GM23248 (cell line): ENCODE results near the gene HDAC7. TPM values are rescaled to one million over a fixed set of nuclear protein-coding genes. Genes with fewer than 3 reads are reported as not detected.
A peak's percentile ranks its signal among the peaks of the same experiment; 100 is the strongest.
"Not testable (repeated sequence)": the region's sequence is repeated elsewhere in the genome, so short reads cannot be mapped to it uniquely, and the experiment has no call there.

ENCODE experiments used
- DNase-seq: peaks from one replicate; pipeline ENCODE4 v3.0.0-alpha.2; 2015
- H2AFZ ChIP-seq: fragments of 200-600 bp; sonication (generic); 2 replicates; pipeline ENCODE4 v1.6.1; 2016; ENCODE audit warnings: antibody characterized with exemption
- H3F3A ChIP-seq: fragments of 200-600 bp; sonication (generic); 2 replicates; pipeline ENCODE4 v1.6.1; 2016; ENCODE audit warnings: mild to moderate bottlenecking, antibody characterized with exemption, mixed run types; ENCODE audit not compliant: insufficient read depth
- H3K27ac ChIP-seq: fragments of 200-600 bp; sonication (generic); 2 replicates; pipeline ENCODE4 v1.5.1; 2016; ENCODE audit warnings: mild to moderate bottlenecking
- H3K27me3 ChIP-seq: fragments of 200-600 bp; sonication (generic); replicated peaks from 2 replicates; pipeline ENCODE4 v1.6.1; 2016; ENCODE audit warnings: mild to moderate bottlenecking; ENCODE audit not compliant: insufficient read depth
- H3K36me3 ChIP-seq: fragments of 200-600 bp; sonication (generic); 2 replicates; pipeline ENCODE4 v1.6.1; 2016; ENCODE audit warnings: low read depth, mild to moderate bottlenecking
- H3K4me1 ChIP-seq: fragments of 200-600 bp; sonication (generic); 2 replicates; pipeline ENCODE4 v1.6.1; 2016; ENCODE audit warnings: mild to moderate bottlenecking; ENCODE audit not compliant: insufficient read depth
- H3K4me2 ChIP-seq: fragments of 200-600 bp; sonication (generic); one replicate; pipeline ENCODE4 v1.6.1; 2016; ENCODE audit warnings: mild to moderate bottlenecking; ENCODE audit not compliant: unreplicated experiment
- H3K4me3 ChIP-seq: fragments of 200-600 bp; sonication (generic); 2 replicates; pipeline ENCODE4 v1.5.1; 2016; ENCODE audit warnings: mild to moderate bottlenecking
- H3K79me2 ChIP-seq: fragments of 200-600 bp; sonication (generic); 2 replicates; pipeline ENCODE4 v1.6.1; 2016; ENCODE audit warnings: mild to moderate bottlenecking; ENCODE audit not compliant: insufficient read depth
- H3K9ac ChIP-seq: fragments of 200-600 bp; sonication (generic); 2 replicates; pipeline ENCODE4 v1.6.1; 2016; ENCODE audit warnings: mild to moderate bottlenecking
- H3K9me2 ChIP-seq: fragments of 200-600 bp; sonication (generic); 2 replicates; pipeline ENCODE4 v1.6.1; 2016; ENCODE audit warnings: mixed run types, mild to moderate bottlenecking, moderate library complexity; ENCODE audit not compliant: insufficient read depth
- H3K9me3 ChIP-seq: fragments of 200-600 bp; sonication (generic); one replicate; pipeline ENCODE4 v1.6.1; 2017; ENCODE audit warnings: low read depth
- H4K20me1 ChIP-seq: fragments of 200-600 bp; sonication (generic); 2 replicates; pipeline ENCODE4 v1.6.0; 2016; ENCODE audit not compliant: insufficient read depth
- EZH2 ChIP-seq: fragments of 200-600 bp; sonication (generic); IDR thresholded peaks from 2 replicates; pipeline ENCODE4 v1.6.1; 2018; ENCODE audit warnings: antibody characterized with exemption, mild to moderate bottlenecking; ENCODE audit not compliant: insufficient read depth, poor library complexity, severe bottlenecking
- EZH2phosphoT487 ChIP-seq: fragments of 200-600 bp; sonication (generic); IDR thresholded peaks from 2 replicates; pipeline ENCODE4 v1.6.1; 2018; ENCODE audit warnings: antibody characterized with exemption, moderate library complexity, mild to moderate bottlenecking, low read depth; ENCODE audit not compliant: insufficient read depth
- WGBS, 2 experiments: methylation state at CpG; one replicate each; pipeline ENCODE4 v1.1.6; 2015 to 2017; ENCODE audit warnings: low lambda C conversion rate in 2 of 2, low coverage in 1 of 2; ENCODE audit errors: missing lambda C conversion rate in 2 of 2; 5-methylcytosine and 5-hydroxymethylcytosine counted together
- in situ Hi-C: fragments of 300-500 bp; cut with MboI; formaldehyde crosslinking; loops from 2 replicates; pipeline ENCODE4 v1.15.0; 2020
- polyA plus RNA-seq: library from polyadenylated mRNA; unstranded; fragments of >200 nt; fragmentation: Nextera tagmentation; extraction: Ambion mirVana; gene quantifications from 2 replicates; pipeline ENCODE4 v1.2.1, GENCODE V29; 2016
- total RNA-seq: library from RNA; depleted of rRNA; stranded (reverse); fragments of >200 nt; shearing (Covaris generic); gene quantifications from 2 replicates; pipeline ENCODE4 v1.2.3, GENCODE V29; 2014

The HDAC7 gene
- total and polyA plus RNA-seq, 2 experiments from 2014 or later, result 46.2 to 62.9 TPM

- no peak overlapping the region for H3K27ac ChIP-seq
- 91 to 92% methylated on average over 25 of the region's 25 CpGs for WGBS, 2 experiments
- H3K9ac ChIP-seq, result no peak overlapping the region
- H3K79me2 ChIP-seq, result no peaks in the 10 kb centered on the region
- H2AFZ ChIP-seq, result no peak overlapping the region
- no peaks in the 10 kb centered on the region for H3K9me2 ChIP-seq
- in situ Hi-C loops, result no loop called here
- no peak overlapping the region for H3K4me2 ChIP-seq
- TF ChIP-seq EZH2, result no peak
- no peak for TF ChIP-seq EZH2phosphoT487
- H3K27me3 ChIP-seq, result no peaks in the 10 kb centered on the region
- no peaks in the 10 kb centered on the region for H4K20me1 ChIP-seq
- peaks cover 10% of the 10 kb centered on the region; the same call in 1 of the 2 replicates for H3K36me3 ChIP-seq
- H3K9me3 ChIP-seq, result no peaks in the 10 kb centered on the region
- peaks cover 5% of the 10 kb centered on the region; the same call in 1 of the 2 replicates for H3K4me1 ChIP-seq
- H3F3A ChIP-seq, result peaks cover 14% of the 10 kb centered on the region; the same call in 1 of the 2 replicates
- DNase-seq, result no peak
- no peak overlapping the region for H3K4me3 ChIP-seq
Observed at GRCh38 chr12:47843226-47843980, 23.7 kb upstream of the HDAC7 start.

- peaks cover 10% of the 10 kb centered on the region; the same call in 1 of the 2 replicates for H3K36me3 ChIP-seq
- H3K4me1 ChIP-seq, H3K79me2 ChIP-seq, in situ Hi-C loops, H4K20me1 ChIP-seq, H3K9me3 ChIP-seq, H3K4me2 ChIP-seq, H2AFZ ChIP-seq, H3K9ac ChIP-seq, DNase-seq, H3K27me3 ChIP-seq, H3K27ac ChIP-seq, H3K9me2 ChIP-seq, H3K4me3 ChIP-seq: not testable (repeated sequence)
- 76 to 81% methylated on average over 10 to 12 of the region's 12 CpGs for WGBS, 2 experiments
- peaks cover 14% of the 10 kb centered on the region; the same call in 1 of the 2 replicates for H3F3A ChIP-seq
Observed at GRCh38 chr12:47842543-47842942, 22.8 kb upstream of the HDAC7 start.

DNA sequence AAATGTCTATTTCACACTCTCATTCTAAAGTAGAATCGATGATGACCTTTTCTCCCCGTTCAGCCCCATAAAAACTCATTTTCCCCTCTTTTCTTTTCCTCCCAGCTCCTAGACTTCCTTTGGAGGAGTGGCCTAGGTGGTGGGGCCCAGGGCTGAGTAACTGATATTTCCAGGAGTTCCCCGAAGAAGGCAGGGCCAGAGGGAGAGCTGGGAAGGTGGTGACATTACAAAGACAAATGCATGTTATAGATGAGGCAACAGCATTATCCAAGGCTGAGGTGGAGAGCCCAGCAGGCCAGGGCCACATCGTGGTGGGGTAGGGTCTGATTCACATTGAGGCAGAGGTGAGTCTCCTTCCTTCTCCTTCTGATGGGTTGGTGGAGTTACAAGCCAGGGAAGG lies 22.2 kb upstream of the HDAC7 start:
- Histone ChIP-seq H3K9ac (no peak overlapping the region), H3K36me3 (peaks cover 10% of the 10 kb centered on the region; the same call in 1 of the 2 replicates), H3K4me2 (no peak overlapping the region), H3K79me2 (no peaks in the 10 kb centered on the region), H3K4me1 (peaks cover 5% of the 10 kb centered on the region; the same call in 1 of the 2 replicates), H3K9me3 (no peaks in the 10 kb centered on the region), H3K9me2 (no peaks in the 10 kb centered on the region), H3F3A (peaks cover 14% of the 10 kb centered on the region; the same call in 1 of the 2 replicates), H4K20me1 (no peaks in the 10 kb centered on the region), H3K27ac (no peak overlapping the region), H3K4me3 (no peak overlapping the region), H3K27me3 (no peaks in the 10 kb centered on the region), H2AFZ (no peak overlapping the region)
- 39 to 44% methylated on average over 4 of the region's 4 CpGs for WGBS, 2 experiments
- peak; percentile 59 for DNase-seq
- TF ChIP-seq EZH2phosphoT487 (no peak), EZH2 (no peak)
- in situ Hi-C loops, result no loop called here

- Histone ChIP-seq H3K9me3 (no peaks in the 10 kb centered on the region), H2AFZ (no peak overlapping the region), H3K36me3 (peaks cover 10% of the 10 kb centered on the region; the same call in 1 of the 2 replicates), H3K9ac (no peak overlapping the region), H4K20me1 (no peaks in the 10 kb centered on the region), H3K27ac (no peak overlapping the region), H3K27me3 (no peaks in the 10 kb centered on the region), H3F3A (peaks cover 14% of the 10 kb centered on the region; the same call in 1 of the 2 replicates), H3K4me2 (no peak overlapping the region), H3K4me1 (peaks cover 5% of the 10 kb centered on the region; the same call in 1 of the 2 replicates), H3K4me3 (no peak overlapping the region), H3K9me2 (no peaks in the 10 kb centered on the region), H3K79me2 (no peaks in the 10 kb centered on the region)
- WGBS, 2 experiments, result 83 to 84% methylated on average over 2 of the region's 2 CpGs
- TF ChIP-seq EZH2phosphoT487 (no peak), EZH2 (no peak)
- no peak for DNase-seq
- in situ Hi-C loops, result no loop called here
Observed at GRCh38 chr12:47841501-47841900, 21.8 kb upstream of the HDAC7 start.
